Heart left ventricle (tissue), 16 donors: ENCODE measurements around the gene PREX1. TPM values are rescaled to one million over a fixed set of nuclear protein-coding genes. Genes with fewer than 3 reads are reported as not detected.

Experiments used
- ATAC-seq, 4 donors: fragments of 200-7000 bp; cut with Tn5 transposase; one replicate each; pipeline ENCODE4 v1.9.1; 2020 to 2022; ENCODE audit warnings: moderate library complexity in 4 of 4, mild to moderate bottlenecking in 3 of 4, moderate number of reproducible peaks in 1 of 4
- DNase-seq, 5 donors: peaks; one replicate each; pipeline ENCODE4 v3.0.0-alpha.2; 2020
- H3K27ac ChIP-seq, 12 donors: fragments of 200-600 bp; sonication (generic) in 4 of 12; one replicate each; pipeline versions ENCODE4 v1.5.0 to v1.8.0; 2016 to 2022; ENCODE audit warnings: mild to moderate bottlenecking in 2 of 12
- H3K27me3 ChIP-seq, 9 donors: fragments of 200-600 bp; sonication (generic) in 2 of 9; one replicate each; pipeline versions ENCODE4 v1.5.1 to v1.8.0; 2016 to 2022; ENCODE audit warnings: mild to moderate bottlenecking in 3 of 9
- H3K36me3 ChIP-seq, 9 donors: fragments of 200-600 bp; sonication (generic) in 2 of 9; one replicate each; pipeline versions ENCODE4 v1.5.0 to v1.8.0; 2018 to 2022; ENCODE audit warnings: mild to moderate bottlenecking in 2 of 9
- H3K4me1 ChIP-seq, 12 donors: fragments of 200-600 bp; sonication (generic) in 4 of 12; one replicate each; pipeline versions ENCODE4 v1.5.0 to v1.8.0; 2016 to 2022; ENCODE audit warnings: mild to moderate bottlenecking in 3 of 12
- H3K4me3 ChIP-seq, 12 donors: fragments of 200-600 bp; sonication (generic) in 4 of 12; one replicate each; pipeline versions ENCODE4 v1.5.0 to v1.8.0; 2017 to 2022; ENCODE audit warnings: mild to moderate bottlenecking in 9 of 12, moderate library complexity in 4 of 12
- H3K9me3 ChIP-seq, 12 donors: fragments of 200-600 bp; sonication (generic) in 4 of 12; one replicate each; pipeline versions ENCODE4 v1.5.0 to v1.8.0; 2016 to 2022; ENCODE audit warnings: mild to moderate bottlenecking in 1 of 12
- CTCF ChIP-seq, 12 donors: fragments of 200-600 bp; sonication (generic) in 4 of 12; IDR thresholded peaks; one replicate each; pipeline versions ENCODE4 v1.5.0 to v1.8.0; 2018 to 2022; ENCODE audit warnings: antibody characterized with exemption in 12 of 12, mild to moderate bottlenecking in 5 of 12
- POLR2A ChIP-seq, 2 donors: fragments of 450-650 bp; IDR thresholded peaks; one replicate each; pipeline ENCODE4 v1.6.1; 2017; ENCODE audit warnings: antibody characterized with exemption in 2 of 2, mild to moderate bottlenecking in 2 of 2, moderate library complexity in 2 of 2
- WGBS, 4 donors: extraction: QIAGEN DNeasy Blood & Tissue Kit in 2 of 4; methylation state at CpG; one replicate each; pipeline versions ENCODE4 v1.1.5 to v1.1.7; 2013 to 2018; 5-methylcytosine and 5-hydroxymethylcytosine counted together
- intact Hi-C, 10 donors: fragments of 100-400 bp; cut with DNase I; formaldehyde crosslinking; loops; one replicate each; pipeline versions ENCODE4 v1.11.1 to v1.14.2; 2022
- polyA plus RNA-seq, 2 donors: library from polyadenylated mRNA; stranded (reverse); fragments of 200-250 nt; gene quantifications; one replicate each; pipeline ENCODE4 v1.2.3, GENCODE V29; 2013
- total RNA-seq, 9 donors: library from RNA; depleted of rRNA in 2 of 9; stranded (reverse); fragments of >200 nt in 2 of 9; fragmentation: NEBNext Ultra II Directional in 3 of 9; extraction: Animal tissue kit (Norgen Biotek cat#: 25700) in 3 of 9; gene quantifications; one replicate each; pipeline versions ENCODE4 v1.1.0 to v1.2.4, GENCODE V29; 2016 to 2023
- donor health status: ischemic (EF 13 %, LVEDD 7.1; RV severe dilation, severe dysfunction).
- donor health status: healthy with polysubstance abuse.
- donor health status: DM: no; HTN: yes; CAD: no.
- donor health status: DM: no; HTN: no; CAD: no.
- donor health status: ischemic (EF 25% LVEDD 6.9; RV normal size, moderate dysfunction).
- donor health status: ischemic (EF 25% LVEDD 5.7; RV mildly dilated, moderate dysfunction).
- donor health status: healthy.
- donor health status: DM: yes; HTN: yes; CAD: no.
- donor health status: ischemic (EF 35%, LVEDD 5.7; RV mildly dilated, moderate dysfunction).
- donor health status: nonischemic (EF 11% LVEDD 7.7; RV severe dilation, severe dysfunction).
- donor health status: DM: yes; HTN: yes; CAD: no.
- donor health status: PGD.
- donor health status: ischemic (EF 29% LVEDD 5.4; RV normal size, mild dysfunction).
- donor health status: nonischemic (EF 23%, LVEDD 6.1; RV moderate dilation, normal function).

PREX1 gene
- total and polyA plus RNA-seq, 11 donors: 7.2 to 41.5 (median 11.9) TPM

DNA sequence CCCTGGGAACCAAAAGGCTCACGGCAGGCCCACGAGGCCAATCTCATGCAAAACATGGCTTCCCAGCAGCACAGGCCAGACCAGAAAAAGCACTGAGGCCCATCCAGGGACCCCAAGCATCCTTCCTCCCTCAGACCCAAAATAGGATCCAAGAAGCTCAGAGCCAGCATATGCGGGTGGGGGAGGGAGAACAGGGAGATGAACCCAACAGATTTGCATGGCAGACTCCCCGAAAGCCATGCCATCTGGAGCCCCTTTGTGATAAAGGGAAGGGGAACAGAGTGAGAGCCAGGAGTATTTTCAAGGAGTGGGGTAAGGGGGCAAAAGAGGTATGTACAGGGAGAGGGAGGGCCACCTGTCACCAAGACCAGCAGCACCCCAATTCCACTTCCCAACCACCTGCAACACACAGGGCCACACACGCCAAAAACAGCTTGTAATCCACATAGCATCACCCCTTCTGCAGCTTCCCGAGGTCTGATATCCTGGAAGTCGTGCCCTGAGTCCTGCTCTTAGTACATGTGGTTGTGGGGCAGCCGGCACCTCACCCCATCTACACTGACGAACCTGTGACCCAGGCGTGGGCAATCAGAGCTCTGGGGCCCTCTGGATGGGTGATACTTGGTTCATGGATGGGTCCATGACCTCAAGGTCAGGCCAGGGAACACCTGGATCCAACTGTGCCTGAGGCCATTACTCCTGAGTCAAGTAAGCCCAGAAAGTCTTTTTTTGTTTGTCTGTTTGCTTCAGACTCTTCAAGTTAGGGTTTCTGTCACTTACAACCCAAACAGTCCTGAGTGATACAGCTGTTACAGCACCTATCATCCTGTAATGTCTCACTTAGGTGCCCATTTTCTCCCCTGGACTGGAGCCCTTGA is 24.4 kb downstream of the PREX1 start:
- no peak for DNase-seq
- Histone ChIP-seq H3K9me3 (peaks cover 0 to 14% (median 0%) of the 10 kb centered on the region in 12 donors), H3K4me1 (peaks cover 0 to 58% (median 26%) of the 10 kb centered on the region in 12 donors), H3K36me3 (no peaks in the 10 kb centered on the region), H3K4me3 (no peak overlapping the region), H3K27me3 (no peaks in the 10 kb centered on the region), H3K27ac (no peak overlapping the region)
- WGBS, 4 donors: 91 to 96% (median 94%) methylated on average over 9 to 10 of the region's 10 CpGs
- ATAC-seq: no peak
- TF ChIP-seq POLR2A (IDR thresholded peaks at IDR 0.05) (no peak), CTCF (IDR thresholded peaks at IDR 0.05) (no peak)
- intact Hi-C loops: no loop called here

DNA sequence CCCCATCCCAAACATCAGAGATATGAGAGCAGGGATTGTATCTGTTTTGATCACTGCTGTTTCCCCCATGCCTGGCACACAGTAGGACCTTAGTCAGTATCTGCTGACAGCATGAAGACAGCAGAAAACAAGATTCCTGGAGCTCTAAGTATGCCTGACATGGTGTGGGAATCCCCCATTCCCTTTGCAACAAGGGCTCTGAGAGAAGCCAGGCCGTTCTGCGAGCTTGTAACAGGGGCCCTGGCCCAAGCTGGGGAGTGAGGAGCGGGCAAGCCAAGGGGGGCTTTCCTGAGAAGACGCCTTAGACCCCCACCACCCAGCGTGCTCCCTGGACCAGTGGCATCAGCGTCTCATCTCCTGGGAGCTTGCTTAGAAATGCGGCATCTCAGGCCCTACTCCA is 25.2 kb downstream of the PREX1 start:
- Histone ChIP-seq H3K4me1 (peaks cover 0 to 61% (median 25%) of the 10 kb centered on the region in 12 donors), H3K4me3 (no peak overlapping the region), H3K9me3 (peaks cover 0 to 13% (median 0%) of the 10 kb centered on the region in 12 donors), H3K27ac (no peak overlapping the region), H3K27me3 (no peaks in the 10 kb centered on the region), H3K36me3 (no peaks in the 10 kb centered on the region)
- ATAC-seq (no peak), DNase-seq (no peak)
- 92 to 97% (median 96%) methylated on average over 5 to 7 of the region's 7 CpGs for WGBS, 4 donors
- intact Hi-C loops: no loop called here
- TF ChIP-seq POLR2A (IDR thresholded peaks at IDR 0.05) (no peak), CTCF (IDR thresholded peaks at IDR 0.05) (no peak)

DNA sequence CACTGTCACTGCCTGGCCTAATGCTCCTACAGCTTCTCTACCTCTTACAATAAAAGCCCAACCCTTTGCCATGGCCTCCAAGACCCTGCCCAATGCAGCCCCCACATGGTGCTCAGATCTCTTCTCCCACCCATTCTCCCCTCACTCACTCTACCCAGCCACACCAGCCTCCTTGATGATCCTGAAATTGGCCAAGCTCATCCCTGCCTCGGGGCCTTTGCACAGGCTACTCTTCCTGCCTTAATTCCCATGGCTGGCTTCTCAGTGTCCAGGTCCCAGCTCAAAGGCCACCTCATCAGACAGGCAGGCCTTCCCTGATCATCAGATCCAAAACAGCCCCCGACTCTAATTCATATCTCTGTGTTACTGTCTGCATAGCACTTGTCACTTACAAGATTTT is 25.6 kb downstream of the PREX1 start:
- intact Hi-C loops: no loop called here
- 65 to 93% (median 89%) methylated on average over 2 of the region's 2 CpGs for WGBS, 4 donors
- Histone ChIP-seq H3K27ac (no peak overlapping the region), H3K9me3 (peaks cover 0 to 9% (median 0%) of the 10 kb centered on the region in 12 donors), H3K36me3 (no peaks in the 10 kb centered on the region), H3K4me3 (no peak overlapping the region), H3K4me1 (peaks cover 0 to 64% (median 26%) of the 10 kb centered on the region in 12 donors), H3K27me3 (no peaks in the 10 kb centered on the region)
- DNase-seq (no peak), ATAC-seq (no peak)
- TF ChIP-seq CTCF (IDR thresholded peaks at IDR 0.05) (no peak), POLR2A (IDR thresholded peaks at IDR 0.05) (no peak)

DNA sequence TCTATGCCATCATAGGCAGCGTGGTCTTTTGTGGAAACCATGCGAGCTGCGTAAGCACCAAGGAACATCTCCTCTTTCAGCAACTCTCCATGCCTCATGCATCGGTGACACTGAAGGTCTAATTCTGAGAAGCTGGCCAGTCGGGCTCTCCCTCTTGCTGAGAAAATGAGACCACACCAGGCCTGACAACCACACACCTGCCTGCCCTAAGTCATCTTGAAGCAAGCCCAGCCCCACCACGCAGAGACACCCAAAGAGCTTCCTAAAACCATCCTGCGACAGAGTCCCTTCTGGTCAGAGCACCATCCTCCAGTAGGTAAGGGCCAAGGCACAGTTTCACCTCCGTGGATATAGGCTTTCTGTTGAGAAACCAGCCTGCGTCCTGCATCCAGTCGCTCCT is 26.6 kb downstream of the PREX1 start:
- ATAC-seq (no peak), DNase-seq (no peak)
- Histone ChIP-seq H3K36me3 (no peaks in the 10 kb centered on the region), H3K9me3 (no peaks in the 10 kb centered on the region), H3K4me1 (peaks cover 0 to 66% (median 26%) of the 10 kb centered on the region in 12 donors), H3K27ac (no peak overlapping the region), H3K4me3 (no peak overlapping the region), H3K27me3 (no peaks in the 10 kb centered on the region)
- TF ChIP-seq POLR2A (IDR thresholded peaks at IDR 0.05) (no peak), CTCF (IDR thresholded peaks at IDR 0.05) (no peak)
- intact Hi-C loops: no loop called here
- WGBS, 4 donors: 93 to 96% (median 95%) methylated on average over 10 of the region's 10 CpGs
